NB4 (cell line): ENCODE data around the gene DNHD1.

Experiments
- POLR2A ChIP-seq: IDR thresholded peaks from 2 replicates; pipeline ENCODE4 v1.6.1; 2011; ENCODE audit warnings: mild to moderate bottlenecking; ENCODE audit not compliant: insufficient read length; ENCODE audit errors: extremely low read depth
- TF ChIP-seq, protein P1 (sequence below): IDR thresholded peaks from one replicate; pipeline ENCODE4 v1.5.1; 2012; ENCODE audit warnings: low read depth, low read length
- TF ChIP-seq, protein P2 (sequence below): IDR thresholded peaks from 2 replicates; pipeline ENCODE4 v1.6.1; 2011; ENCODE audit warnings: low read depth, low read length

DNA sequence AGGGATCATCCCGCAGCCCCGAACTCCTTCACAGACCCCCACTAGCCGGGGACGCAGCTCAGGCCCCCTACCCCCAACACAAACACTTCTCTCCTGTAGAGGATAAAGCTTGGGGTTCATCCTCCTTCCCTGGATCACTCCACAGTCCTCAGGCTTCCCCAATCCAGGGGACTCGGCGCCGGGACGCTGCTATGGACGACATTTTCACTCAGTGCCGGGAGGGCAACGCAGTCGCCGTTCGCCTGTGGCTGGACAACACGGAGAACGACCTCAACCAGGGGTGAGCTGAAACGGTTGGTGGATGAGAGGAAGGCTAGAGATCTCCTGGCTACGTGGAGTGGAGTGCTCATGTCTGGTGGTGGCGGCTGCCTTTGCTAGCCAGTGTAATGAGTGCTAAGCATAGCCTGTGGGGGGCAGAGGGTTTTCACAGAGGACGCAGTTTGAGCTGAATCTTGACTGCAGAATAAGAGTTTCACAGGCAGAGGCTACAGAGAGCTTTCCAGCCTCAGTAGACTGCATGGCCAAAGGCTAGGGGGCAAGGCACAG, 107.1 kb downstream of the DNHD1 start:
- TF ChIP-seq, protein P1, sequence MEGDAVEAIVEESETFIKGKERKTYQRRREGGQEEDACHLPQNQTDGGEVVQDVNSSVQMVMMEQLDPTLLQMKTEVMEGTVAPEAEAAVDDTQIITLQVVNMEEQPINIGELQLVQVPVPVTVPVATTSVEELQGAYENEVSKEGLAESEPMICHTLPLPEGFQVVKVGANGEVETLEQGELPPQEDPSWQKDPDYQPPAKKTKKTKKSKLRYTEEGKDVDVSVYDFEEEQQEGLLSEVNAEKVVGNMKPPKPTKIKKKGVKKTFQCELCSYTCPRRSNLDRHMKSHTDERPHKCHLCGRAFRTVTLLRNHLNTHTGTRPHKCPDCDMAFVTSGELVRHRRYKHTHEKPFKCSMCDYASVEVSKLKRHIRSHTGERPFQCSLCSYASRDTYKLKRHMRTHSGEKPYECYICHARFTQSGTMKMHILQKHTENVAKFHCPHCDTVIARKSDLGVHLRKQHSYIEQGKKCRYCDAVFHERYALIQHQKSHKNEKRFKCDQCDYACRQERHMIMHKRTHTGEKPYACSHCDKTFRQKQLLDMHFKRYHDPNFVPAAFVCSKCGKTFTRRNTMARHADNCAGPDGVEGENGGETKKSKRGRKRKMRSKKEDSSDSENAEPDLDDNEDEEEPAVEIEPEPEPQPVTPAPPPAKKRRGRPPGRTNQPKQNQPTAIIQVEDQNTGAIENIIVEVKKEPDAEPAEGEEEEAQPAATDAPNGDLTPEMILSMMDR, result peak; percentile 38
- peak; percentile 20 for TF ChIP-seq POLR2A
- TF ChIP-seq, protein P2, sequence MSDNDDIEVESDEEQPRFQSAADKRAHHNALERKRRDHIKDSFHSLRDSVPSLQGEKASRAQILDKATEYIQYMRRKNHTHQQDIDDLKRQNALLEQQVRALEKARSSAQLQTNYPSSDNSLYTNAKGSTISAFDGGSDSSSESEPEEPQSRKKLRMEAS, result peak; percentile 56; the same call in 1 of the 2 replicates
